GM12892 (cell line): ENCODE results near the gene RFXANK.

ENCODE experiments used
- POLR2AphosphoS5 ChIP-seq: IDR thresholded peaks from 2 replicates; pipeline ENCODE4 v1.6.1; 2011; ENCODE audit warnings: low read depth, low read length, control low read depth
- TAF1 ChIP-seq: IDR thresholded peaks from 2 replicates; pipeline ENCODE4 v1.6.1; 2011; ENCODE audit warnings: low read depth, mild to moderate bottlenecking, control low read depth, low read length, borderline replicate concordance

- TF ChIP-seq POLR2AphosphoS5 (no peak), TAF1 (no peak)
Observed at GRCh38 chr19:19152668-19153384, 39.2 kb upstream of the RFXANK start.
